GM21360 (cell line): ENCODE data around the gene TMEM92.
"Not testable (repeated sequence)": the region's sequence is repeated elsewhere in the genome, so short reads cannot be mapped to it uniquely, and the experiment has no call there.

ENCODE experiments used
- ATAC-seq: cut with Tn5 transposase; IDR thresholded peaks from one replicate; pipeline ENCODE4 v1.9.1; 2021; ENCODE audit warnings: mild to moderate bottlenecking, moderate library complexity; ENCODE audit not compliant: unreplicated experiment

The TMEM92 gene

GRCh38 chr17:50273654-50274040 is 619 bp upstream of the TMEM92 start:
- no peak for ATAC-seq

- ATAC-seq = no peak
Measured at GRCh38 chr17:50274897-50275221, 593 bp downstream of the TMEM92 start.

- no peak for ATAC-seq
Measured at GRCh38 chr17:50275279-50275678, 1.0 kb downstream of the TMEM92 start.

DNA sequence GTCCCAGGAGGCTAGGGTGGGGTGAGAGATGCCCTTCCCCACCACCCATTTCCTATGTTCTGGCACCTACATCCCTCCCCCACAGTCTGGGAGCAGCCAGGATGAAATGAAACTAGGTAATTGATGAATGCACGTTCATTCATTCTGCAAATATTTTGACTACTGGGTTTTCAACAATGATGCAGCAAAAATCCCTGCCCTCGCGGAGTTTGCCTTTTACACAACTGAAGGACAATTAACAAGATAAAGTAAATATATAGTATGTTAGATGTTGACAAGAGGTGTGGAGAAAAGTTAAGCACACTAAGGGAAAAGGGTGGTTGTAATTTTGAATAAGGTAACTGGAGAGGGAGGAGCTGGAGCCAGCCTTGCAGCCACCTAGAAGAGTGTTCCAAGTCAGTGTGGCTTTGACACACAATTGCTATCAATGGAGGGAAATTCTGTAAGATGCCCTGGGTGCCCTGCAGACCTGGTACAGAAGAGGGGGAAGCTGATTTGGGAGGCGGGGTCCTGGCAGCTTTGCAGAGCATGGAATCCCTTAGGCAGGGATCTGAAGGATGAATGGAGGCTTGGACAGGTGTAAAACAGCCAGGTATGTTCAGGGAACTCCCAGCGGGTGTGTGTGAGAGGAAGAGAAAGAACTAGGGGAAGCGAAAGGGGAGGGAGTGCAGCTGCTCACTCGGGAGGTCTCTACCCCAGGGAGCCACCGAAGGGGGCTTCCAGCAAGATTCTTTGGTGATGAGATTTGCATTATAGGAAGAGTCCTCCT is 2.5 kb downstream of the TMEM92 start:
- ATAC-seq = no peak

- ATAC-seq = no peak
Measured at GRCh38 chr17:50277357-50277754, 3.1 kb downstream of the TMEM92 start.

GRCh38 chr17:50278526-50279180 is 4.4 kb downstream of the TMEM92 start:
- no peak for ATAC-seq

DNA sequence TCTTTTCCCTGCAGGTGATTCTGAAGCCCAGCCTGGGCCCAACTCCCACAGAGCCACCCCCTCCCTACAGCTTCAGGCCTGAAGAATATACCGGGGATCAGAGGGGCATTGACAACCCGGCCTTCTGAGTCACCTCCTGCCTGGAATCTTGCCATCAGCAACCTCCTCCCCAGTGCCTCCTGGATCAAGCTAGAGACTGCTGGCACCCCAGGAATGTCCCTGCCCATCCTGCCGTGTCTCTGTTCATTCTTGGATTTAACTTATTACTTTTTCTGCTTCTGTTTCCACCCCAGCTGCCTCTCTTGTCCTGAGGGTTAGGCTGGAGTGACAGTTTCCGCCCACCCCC is 4.9 kb downstream of the TMEM92 start:
- ATAC-seq = no peak

- no peak for ATAC-seq
Measured at GRCh38 chr17:50279639-50280038, 5.4 kb downstream of the TMEM92 start.

GRCh38 chr17:50280068-50280467 is 5.8 kb downstream of the TMEM92 start:
- ATAC-seq = no peak

- ATAC-seq = no peak
Measured at GRCh38 chr17:50280801-50281441, 6.7 kb downstream of the TMEM92 start.

- ATAC-seq = no peak
Measured at GRCh38 chr17:50281739-50282401, 7.6 kb downstream of the TMEM92 start.

DNA sequence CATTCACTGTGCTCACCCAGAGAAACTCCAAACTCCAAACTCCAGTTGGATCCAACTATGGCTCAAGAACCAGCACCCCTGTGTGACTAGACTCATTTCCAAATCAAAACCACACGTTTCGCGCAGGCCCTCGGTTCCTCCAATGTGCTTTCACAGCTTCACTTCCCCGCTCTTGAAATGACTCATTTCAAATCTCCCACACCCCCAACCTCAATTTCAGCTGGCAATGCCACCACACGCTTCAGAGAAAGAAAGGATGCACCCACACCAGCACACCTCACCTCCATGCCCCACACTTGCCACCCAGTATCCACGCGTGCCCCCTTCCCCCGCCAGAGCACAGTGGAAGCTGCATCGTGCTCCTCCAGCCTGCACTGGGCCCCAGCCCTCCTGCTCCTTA is 9.0 kb downstream of the TMEM92 start:
- no peak for ATAC-seq

GRCh38 chr17:50283714-50284113 is 9.4 kb downstream of the TMEM92 start:
- ATAC-seq = no peak

GRCh38 chr17:50285941-50286340 is 11.7 kb downstream of the TMEM92 start:
- ATAC-seq = no peak

GRCh38 chr17:50287302-50287701 is 13.0 kb downstream of the TMEM92 start:
- not testable (repeated sequence) for ATAC-seq

DNA sequence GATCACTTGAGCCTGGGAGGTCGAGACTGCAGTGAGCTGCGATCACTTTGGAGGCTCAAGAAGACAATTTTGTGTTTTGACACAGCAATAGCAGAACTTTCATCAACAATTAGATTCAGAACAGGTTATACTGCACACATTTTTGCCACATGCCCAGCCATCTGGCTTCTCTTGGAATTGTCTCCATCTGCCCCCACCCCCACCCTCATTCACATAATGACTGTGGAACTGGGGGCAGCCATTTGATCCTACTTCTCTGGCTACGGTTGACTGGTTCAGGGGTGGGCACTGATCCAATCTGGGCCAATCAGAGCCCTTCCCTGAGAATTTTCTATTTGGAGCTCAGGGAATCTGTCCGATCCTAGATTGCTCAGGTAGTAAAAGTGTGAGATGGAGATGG is 14.0 kb downstream of the TMEM92 start:
- ATAC-seq = no peak

- ATAC-seq = no peak
Measured at GRCh38 chr17:50289278-50289677, 15.0 kb downstream of the TMEM92 start.

DNA sequence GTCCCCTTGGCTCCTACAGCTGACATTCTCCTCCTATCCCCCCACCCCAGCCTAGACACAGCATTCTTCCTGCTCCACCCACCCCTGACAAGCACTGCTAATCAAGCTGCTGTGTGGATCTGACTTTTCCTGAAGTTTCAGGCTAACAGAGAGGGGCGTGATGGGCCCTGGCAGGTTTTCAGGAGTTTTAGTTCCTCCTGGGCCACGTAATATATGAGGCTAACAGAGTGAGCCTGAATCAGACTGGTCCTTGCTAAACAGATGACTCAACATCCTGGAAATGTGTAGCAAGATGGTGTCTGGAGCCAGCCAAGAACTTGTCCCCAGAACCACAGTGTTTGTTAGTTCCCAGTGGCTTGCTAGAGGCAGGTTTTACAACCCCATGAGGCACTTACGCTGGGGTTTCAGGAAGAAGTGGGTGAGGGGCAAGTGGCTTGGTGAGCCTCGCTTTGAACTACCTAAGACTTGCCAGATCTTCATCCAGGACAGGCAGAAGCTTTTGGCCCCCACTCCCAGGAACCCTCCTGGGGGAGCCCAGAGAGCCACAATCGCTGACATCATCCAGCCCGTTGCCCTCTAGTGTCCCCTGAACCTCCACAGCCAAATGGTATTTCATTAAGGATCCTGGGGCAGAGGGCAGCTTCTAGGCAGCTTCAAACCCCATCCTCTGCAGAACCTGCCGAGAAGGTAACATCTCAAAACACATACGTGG is 15.9 kb downstream of the TMEM92 start:
- ATAC-seq = no peak

GRCh38 chr17:50290933-50291332 is 16.7 kb downstream of the TMEM92 start:
- no peak for ATAC-seq

DNA sequence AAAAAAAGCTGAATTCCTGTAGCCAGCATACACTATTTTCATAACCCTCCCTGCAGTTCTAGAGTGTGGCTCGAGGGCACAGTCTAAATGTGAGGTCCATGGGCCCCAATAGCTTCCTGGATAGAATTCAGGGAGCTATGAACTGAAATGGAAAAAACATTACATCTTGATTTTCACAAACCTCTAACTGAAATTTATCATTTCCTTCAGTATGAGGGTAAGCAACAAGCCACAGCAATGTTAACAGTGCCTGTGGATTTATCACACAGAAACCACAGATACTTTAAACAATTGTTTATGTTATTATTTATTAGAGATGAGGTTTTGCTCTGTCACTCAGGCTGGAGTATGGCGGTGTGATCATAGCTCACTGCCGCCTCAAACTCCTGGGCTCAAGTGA is 18.2 kb downstream of the TMEM92 start:
- ATAC-seq = no peak

DNA sequence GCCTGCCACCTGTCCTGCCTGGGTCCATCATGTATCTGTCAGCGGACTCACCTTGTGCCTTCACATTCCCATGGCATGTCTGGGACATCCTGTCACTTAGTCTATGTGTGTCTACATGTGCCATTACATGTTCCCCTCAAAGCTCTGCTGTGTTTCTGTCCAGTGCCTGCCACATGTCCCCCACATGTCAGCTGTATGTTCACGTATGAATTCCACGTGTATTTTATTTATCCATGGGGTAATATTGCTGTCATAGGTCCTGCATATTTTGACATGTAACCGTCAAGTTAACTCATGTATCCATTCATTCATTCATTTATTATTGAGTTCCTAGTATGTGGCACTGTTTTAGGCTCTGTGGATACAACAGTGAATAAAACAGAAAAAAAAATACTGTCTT is 20.8 kb downstream of the TMEM92 start:
- ATAC-seq = no peak
